ENCODE results near the gene ZNF217. TPM values are rescaled to one million over a fixed set of nuclear protein-coding genes. Genes with fewer than 3 reads are reported as not detected.
"Not testable (repeated sequence)": the region's sequence is repeated elsewhere in the genome, so short reads cannot be mapped to it uniquely, and the experiment has no call there.

Gene ZNF217
- total RNA-seq, 1 donor from 2014 or later, result 30.4 TPM

GRCh38 chr20:53595018-53595378, 1.4 kb upstream of the ZNF217 start:
- Histone ChIP-seq H3K9me3 (no peaks in the 10 kb centered on the region), H3K4me1 (peaks cover 31% of the 10 kb centered on the region), H3K27ac (peak overlapping the region; percentile 92), H3K27me3 (no peaks in the 10 kb centered on the region), H3K4me3 (peak overlapping the region; percentile 88 to 94), H3K36me3 (no peaks in the 10 kb centered on the region)
- no peak for TF ChIP-seq CTCF (IDR thresholded peaks at IDR 0.05)
- TF ChIP-seq POLR2A (IDR thresholded peaks at IDR 0.05), result no peak
- no peak for TF ChIP-seq POLR2AphosphoS5 (IDR thresholded peaks at IDR 0.05; ENCODE audit: insufficient read depth in 1 of 2, low read depth in 1 of 2)
- DNase-seq (ENCODE audit: extremely low spot score in 2 of 2), result no peak
- intact Hi-C loops (cut with DNase I), result no loop called here

DNA sequence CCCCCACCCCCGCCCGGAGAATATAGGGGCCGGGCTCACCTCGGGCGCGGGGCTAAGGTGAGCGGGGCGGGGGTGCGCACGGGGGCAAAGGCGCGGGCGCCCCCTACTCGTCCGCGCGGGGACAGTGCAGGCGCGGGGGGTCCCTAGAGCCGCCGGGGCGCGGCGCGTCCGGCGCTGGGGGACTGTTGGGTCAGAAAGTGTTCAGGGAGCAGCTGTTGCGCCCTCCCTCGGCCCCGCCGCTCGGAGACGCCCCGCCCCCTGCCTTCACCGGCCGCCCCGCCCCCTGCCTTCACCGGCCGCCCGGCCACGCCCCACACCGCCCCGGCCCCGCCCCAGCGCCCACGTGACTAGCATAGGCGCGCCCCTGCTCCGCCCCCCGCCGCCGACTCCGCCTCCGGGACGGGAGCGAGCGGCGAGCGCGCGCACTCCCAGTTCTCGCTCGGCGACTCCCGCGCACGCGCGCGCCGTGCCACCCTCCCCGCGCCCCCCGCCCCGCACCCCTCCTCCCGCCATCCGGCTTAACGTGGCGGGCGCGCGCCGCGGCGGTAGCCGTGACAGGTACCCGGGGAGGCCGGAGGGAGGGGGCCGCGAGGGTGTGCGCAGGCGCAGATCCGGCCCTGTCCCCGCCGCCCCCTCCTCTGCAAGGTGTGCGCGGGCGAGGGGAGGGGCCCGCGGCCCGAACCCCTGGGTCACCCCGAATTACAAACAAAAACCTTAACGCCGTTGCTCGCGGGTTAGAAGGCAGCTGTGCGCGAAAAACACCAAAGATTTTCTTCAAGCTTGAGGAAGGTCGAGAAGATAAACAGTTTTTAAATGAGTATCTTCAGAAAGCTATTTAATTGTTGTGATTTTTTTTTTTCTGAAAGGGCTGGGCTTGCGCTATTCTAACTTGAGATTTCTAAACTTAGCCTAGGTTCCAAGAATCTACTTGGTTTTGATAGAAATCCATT, 704 bp upstream of the ZNF217 start:
- intact Hi-C loops (cut with DNase I), result no loop called here

GRCh38 chr20:53592992-53593465, 610 bp downstream of the ZNF217 start:
- no peaks in the 10 kb centered on the region for H3K36me3 ChIP-seq
- H3K9me3 ChIP-seq, result no peaks in the 10 kb centered on the region
- peak overlapping the region; percentile 88 to 94 for H3K4me3 ChIP-seq
- peak overlapping the region; percentile 100 for H3K27ac ChIP-seq
- H3K27me3 ChIP-seq, result no peaks in the 10 kb centered on the region
- H3K4me1 ChIP-seq, result peaks cover 43% of the 10 kb centered on the region
- intact Hi-C loops (cut with DNase I), result no loop called here
- DNase-seq (ENCODE audit: extremely low spot score in 2 of 2), result peak in 1 of 2 donors; percentile 77
- TF ChIP-seq POLR2AphosphoS5 (IDR thresholded peaks at IDR 0.05; ENCODE audit: insufficient read depth in 1 of 2, low read depth in 1 of 2), result peak in 1 of 2 donors; percentile 21
- no peak for TF ChIP-seq POLR2A (IDR thresholded peaks at IDR 0.05)

More for the DNA sequence above, 704 bp upstream of the ZNF217 start:
- Histone ChIP-seq H3K4me1 (peaks cover 36% of the 10 kb centered on the region), H3K36me3 (no peaks in the 10 kb centered on the region), H3K9me3 (no peaks in the 10 kb centered on the region), H3K27ac (peak overlapping the region; percentile 100), H3K27me3 (no peaks in the 10 kb centered on the region), H3K4me3 (peak overlapping the region; percentile 88 to 94)
- TF ChIP-seq POLR2A (IDR thresholded peaks at IDR 0.05), result peak in 1 of 2 donors; percentile 91
- no peak for TF ChIP-seq CTCF (IDR thresholded peaks at IDR 0.05)
- no peak for TF ChIP-seq POLR2AphosphoS5 (IDR thresholded peaks at IDR 0.05; ENCODE audit: insufficient read depth in 1 of 2, low read depth in 1 of 2)
- peak; percentile 95 to 97 for DNase-seq (ENCODE audit: extremely low spot score in 2 of 2)

- peak overlapping the region; percentile 88 to 94 for H3K4me3 ChIP-seq
- H3K36me3 ChIP-seq; intact Hi-C loops (cut with DNase I); H3K9me3 ChIP-seq; H3K27me3 ChIP-seq: not testable (repeated sequence)
- TF ChIP-seq POLR2A (IDR thresholded peaks at IDR 0.05) (peak in 1 of 2 donors; percentile 32), POLR2AphosphoS5 (IDR thresholded peaks at IDR 0.05; ENCODE audit: insufficient read depth in 1 of 2, low read depth in 1 of 2) (peak in 1 of 2 donors; percentile 69)
- peaks cover 44% of the 10 kb centered on the region for H3K4me1 ChIP-seq
- DNase-seq (ENCODE audit: extremely low spot score in 2 of 2), result peak in 1 of 2 donors; percentile 93
- peak overlapping the region; percentile 100 for H3K27ac ChIP-seq
Observed at GRCh38 chr20:53592454-53592991, 1.1 kb downstream of the ZNF217 start.

DNA sequence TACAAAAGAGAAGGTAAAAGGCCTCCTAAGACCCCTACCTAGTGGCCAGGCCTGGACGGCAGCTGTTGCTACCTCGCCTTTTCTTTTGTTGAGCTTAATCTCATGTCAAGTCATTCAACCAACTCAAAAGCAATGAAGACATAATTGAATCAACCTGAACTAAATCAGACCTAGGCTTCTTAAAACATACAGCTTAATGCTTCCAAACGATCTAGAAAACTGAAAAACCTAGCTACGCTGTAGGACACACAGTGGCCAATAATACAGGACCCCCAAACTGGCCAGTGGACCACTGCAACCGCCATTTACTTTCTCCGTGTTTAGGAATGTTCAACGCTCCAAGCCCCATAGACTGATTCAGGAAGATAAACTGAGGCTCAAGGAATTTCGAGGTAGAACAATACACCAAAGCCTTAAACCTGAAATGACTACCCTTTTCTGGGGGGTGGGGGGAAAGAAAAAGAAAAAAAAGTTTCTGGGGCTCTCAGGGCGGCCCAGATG, 1.6 kb downstream of the ZNF217 start:
- H3K36me3 ChIP-seq; H3K27me3 ChIP-seq; DNase-seq (ENCODE audit: extremely low spot score in 2 of 2); H3K9me3 ChIP-seq; intact Hi-C loops (cut with DNase I): not testable (repeated sequence)
- Histone ChIP-seq H3K27ac (peak overlapping the region; percentile 100), H3K4me3 (peak overlapping the region; percentile 88 to 94), H3K4me1 (peaks cover 47% of the 10 kb centered on the region)

DNA sequence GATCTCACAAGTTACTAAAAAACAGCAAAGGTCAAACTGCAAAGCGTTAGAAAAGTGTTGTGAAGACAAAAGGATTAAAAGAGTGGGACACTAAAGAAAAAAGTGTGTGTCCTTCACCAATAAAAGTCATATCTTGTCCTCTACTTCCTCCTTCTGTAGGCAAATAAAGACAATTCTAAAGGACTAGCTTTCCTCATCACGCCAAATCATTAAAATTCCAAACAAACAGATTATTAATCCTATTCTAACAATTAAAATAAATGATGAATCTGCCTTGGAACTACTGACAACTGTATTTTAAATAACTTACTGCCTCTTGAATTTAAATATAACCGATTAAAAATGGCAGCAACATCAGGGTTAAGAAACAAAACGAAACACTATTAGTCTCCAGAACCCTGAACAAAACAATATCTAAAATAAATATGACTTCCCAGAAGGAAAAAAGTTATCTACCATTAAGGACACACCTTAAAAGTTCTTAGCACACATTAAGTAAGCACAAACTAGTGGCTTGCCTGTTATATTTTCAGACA, 2.4 kb downstream of the ZNF217 start:
- Histone ChIP-seq H3K27ac (peak overlapping the region; percentile 100), H3K4me3 (peak overlapping the region; percentile 88 to 94), H3K4me1 (peaks cover 48% of the 10 kb centered on the region)
- DNase-seq (ENCODE audit: extremely low spot score in 2 of 2); H3K27me3 ChIP-seq; intact Hi-C loops (cut with DNase I); H3K9me3 ChIP-seq; H3K36me3 ChIP-seq: not testable (repeated sequence)
- peak in 1 of 2 donors; percentile 23 for TF ChIP-seq POLR2AphosphoS5 (IDR thresholded peaks at IDR 0.05; ENCODE audit: insufficient read depth in 1 of 2, low read depth in 1 of 2)

- H3K9me3 ChIP-seq; H3K27me3 ChIP-seq; H3K36me3 ChIP-seq; DNase-seq (ENCODE audit: extremely low spot score in 2 of 2); intact Hi-C loops (cut with DNase I): not testable (repeated sequence)
- peak overlapping the region; percentile 100 for H3K27ac ChIP-seq
- peaks cover 51% of the 10 kb centered on the region for H3K4me1 ChIP-seq
- peak overlapping the region in 1 of 2 donors; percentile 94 for H3K4me3 ChIP-seq
Observed at GRCh38 chr20:53590608-53591007, 3.0 kb downstream of the ZNF217 start.

GRCh38 chr20:53590122-53590521, 3.5 kb downstream of the ZNF217 start:
- H3K27me3 ChIP-seq; H3K9me3 ChIP-seq; DNase-seq (ENCODE audit: extremely low spot score in 2 of 2); H3K4me3 ChIP-seq; H3K36me3 ChIP-seq; intact Hi-C loops (cut with DNase I): not testable (repeated sequence)
- peaks cover 51% of the 10 kb centered on the region for H3K4me1 ChIP-seq
- peak overlapping the region; percentile 100 for H3K27ac ChIP-seq

- not testable (repeated sequence) for H3K9me3 ChIP-seq, H3K4me3 ChIP-seq, H3K36me3 ChIP-seq, H3K27me3 ChIP-seq
- Histone ChIP-seq H3K27ac (peak overlapping the region; percentile 100), H3K4me1 (peaks cover 47% of the 10 kb centered on the region)
- intact Hi-C loops (cut with DNase I), result loop anchor here (5.0 kb wide), 1 partner anchor 33 kb away; no protein-coding TSS in a partner anchor
- peak in 1 of 2 donors; percentile 2 for DNase-seq (ENCODE audit: extremely low spot score in 2 of 2)
Observed at GRCh38 chr20:53589321-53590065, 4.1 kb downstream of the ZNF217 start.

Measured in vagina (tissue), 2 donors.